ENCODE measurements around the gene AUP1. TPM values are rescaled to one million over a fixed set of nuclear protein-coding genes. Genes with fewer than 3 reads are reported as not detected.

The AUP1 gene
- total RNA-seq, 4 donors from 2014 or later = 112 to 148 (median 115) TPM

DNA sequence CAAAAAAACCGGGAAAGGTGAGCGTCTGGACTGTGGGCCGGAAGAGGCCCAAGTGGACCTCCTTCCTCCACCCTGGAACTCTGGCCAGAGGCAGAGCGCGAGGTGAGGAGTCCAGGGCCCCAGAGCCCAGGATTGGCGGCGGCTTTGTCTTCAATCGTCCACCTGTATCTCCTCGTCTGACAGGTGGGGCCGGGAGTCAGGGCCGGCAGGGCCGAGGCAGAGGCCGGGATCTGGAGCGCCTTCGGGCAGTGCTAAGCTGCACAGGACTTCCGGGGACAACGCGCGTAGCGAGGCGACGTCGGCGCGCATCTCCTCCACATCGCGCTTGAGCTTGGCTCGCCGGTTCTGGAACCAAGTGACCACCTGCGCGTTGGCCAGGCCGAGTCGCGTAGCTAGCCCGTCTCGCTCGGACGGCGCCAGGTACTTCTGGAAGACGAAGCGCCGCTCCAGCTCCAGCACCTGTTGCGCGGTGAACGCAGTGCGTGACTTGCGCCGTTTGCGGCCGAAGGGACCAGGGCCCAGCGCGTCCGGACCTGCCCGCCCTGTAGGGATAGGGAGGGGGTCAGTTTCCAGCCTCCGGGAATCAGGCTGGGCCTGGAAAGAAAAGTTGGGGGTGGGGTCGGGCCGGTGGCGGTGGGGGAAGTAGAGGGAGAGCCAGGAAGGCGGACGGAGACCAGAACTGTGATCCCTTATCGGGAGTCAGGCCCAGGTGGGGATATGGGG lies 31.6 kb downstream of the AUP1 start:
- in situ Hi-C loops (cut with MboI; ENCODE audit: low sequenced_read_pairs in 4 of 4) (no loop called here), intact Hi-C loops (cut with DNase I; ENCODE audit: low total_unique reads) (no loop called here)
- Histone ChIP-seq H3K4me3 (peak overlapping the region; percentile 32 to 48 (median 44)), H3K9me3 (no peaks in the 10 kb centered on the region), H3K36me3 (peaks cover 0 to 16% of the 10 kb centered on the region in 2 donors), H3K27me3 (peaks cover 42 to 59% (median 51%) of the 10 kb centered on the region in 3 donors), H3K27ac (no peak overlapping the region), H3K4me1 (peaks cover 22 to 26% of the 10 kb centered on the region in 2 donors)
- ATAC-seq (no peak), DNase-seq (no peak)
- no peak for TF ChIP-seq POLR2A (IDR thresholded peaks at IDR 0.05)
- no peak for TF ChIP-seq CTCF (IDR thresholded peaks at IDR 0.05 in 4 of 5, conservative IDR thresholded peaks at IDR 0.05 in 1 of 5)

GRCh38 chr2:74496997-74497776 lies 32.3 kb downstream of the AUP1 start:
- in situ Hi-C loops (cut with MboI; ENCODE audit: low sequenced_read_pairs in 4 of 4) (no loop called here), intact Hi-C loops (cut with DNase I; ENCODE audit: low total_unique reads) (no loop called here)
- Histone ChIP-seq H3K27me3 (peaks cover 35 to 52% (median 45%) of the 10 kb centered on the region in 3 donors), H3K9me3 (no peaks in the 10 kb centered on the region), H3K27ac (no peak overlapping the region), H3K36me3 (peaks cover 0 to 23% of the 10 kb centered on the region in 2 donors), H3K4me1 (peaks cover 22% of the 10 kb centered on the region in 2 donors), H3K4me3 (peak overlapping the region in 3 of 4 donors; percentile 43 to 48 (median 44))
- TF ChIP-seq POLR2A (IDR thresholded peaks at IDR 0.05) = no peak
- no peak for TF ChIP-seq CTCF (IDR thresholded peaks at IDR 0.05 in 4 of 5, conservative IDR thresholded peaks at IDR 0.05 in 1 of 5)
- no peak for DNase-seq
- no peak for ATAC-seq

GRCh38 chr2:74495440-74495839 lies 34.1 kb downstream of the AUP1 start:
- no peak overlapping the region for H3K27ac ChIP-seq
- no peaks in the 10 kb centered on the region for H3K9me3 ChIP-seq
- peaks cover 22% of the 10 kb centered on the region in 2 donors for H3K4me1 ChIP-seq
- intact Hi-C loops (cut with DNase I; ENCODE audit: low total_unique reads) = no loop called here
- TF ChIP-seq POLR2A (IDR thresholded peaks at IDR 0.05) (no peak), CTCF (IDR thresholded peaks at IDR 0.05 in 4 of 5, conservative IDR thresholded peaks at IDR 0.05 in 1 of 5) (no peak)
- ATAC-seq (no peak), DNase-seq (no peak)
- peaks cover 0 to 41% of the 10 kb centered on the region in 2 donors for H3K36me3 ChIP-seq
- H3K27me3 ChIP-seq = peaks cover 27 to 36% (median 36%) of the 10 kb centered on the region in 3 donors
- in situ Hi-C loops (cut with MboI; ENCODE audit: low sequenced_read_pairs in 4 of 4) = no loop called here
- H3K4me3 ChIP-seq = no peak overlapping the region

DNA sequence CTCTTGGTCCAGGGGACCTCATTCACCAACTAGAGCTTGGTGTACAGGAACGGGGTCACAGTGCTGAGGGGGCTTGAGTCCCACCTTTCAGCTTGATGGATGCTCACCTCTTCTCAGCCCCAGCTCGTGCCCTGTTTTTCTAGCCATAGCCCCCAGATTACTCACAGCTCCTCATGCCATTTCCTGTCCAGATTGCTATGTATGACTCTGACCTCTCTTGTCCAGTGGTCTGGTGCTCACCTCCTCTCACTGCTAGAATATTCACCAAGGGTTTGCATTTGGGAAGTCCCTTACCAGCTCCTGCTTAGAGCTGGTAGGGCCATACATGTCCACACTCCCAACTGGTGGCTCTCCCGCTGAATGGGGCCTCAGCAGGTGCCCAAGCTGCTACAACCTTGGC lies 36.0 kb downstream of the AUP1 start:
- ATAC-seq = no peak
- H3K4me3 ChIP-seq = no peak overlapping the region
- peaks cover 12 to 17% (median 17%) of the 10 kb centered on the region in 3 donors for H3K27me3 ChIP-seq
- H3K36me3 ChIP-seq = peaks cover 0 to 51% of the 10 kb centered on the region in 2 donors
- intact Hi-C loops (cut with DNase I; ENCODE audit: low total_unique reads) = no loop called here
- H3K9me3 ChIP-seq = no peaks in the 10 kb centered on the region
- no peak overlapping the region for H3K27ac ChIP-seq
- TF ChIP-seq CTCF (IDR thresholded peaks at IDR 0.05 in 4 of 5, conservative IDR thresholded peaks at IDR 0.05 in 1 of 5) (no peak), POLR2A (IDR thresholded peaks at IDR 0.05) (no peak)
- DNase-seq = no peak
- H3K4me1 ChIP-seq = peaks cover 10 to 12% of the 10 kb centered on the region in 2 donors
- in situ Hi-C loops (cut with MboI; ENCODE audit: low sequenced_read_pairs in 4 of 4) = no loop called here

Measured in gastrocnemius medialis (tissue), 4 donors.